ENCODE results near the gene AKR7A2.
"Not testable (repeated sequence)": the region's sequence is repeated elsewhere in the genome, so short reads cannot be mapped to it uniquely, and the experiment has no call there.

The AKR7A2 gene

DNA sequence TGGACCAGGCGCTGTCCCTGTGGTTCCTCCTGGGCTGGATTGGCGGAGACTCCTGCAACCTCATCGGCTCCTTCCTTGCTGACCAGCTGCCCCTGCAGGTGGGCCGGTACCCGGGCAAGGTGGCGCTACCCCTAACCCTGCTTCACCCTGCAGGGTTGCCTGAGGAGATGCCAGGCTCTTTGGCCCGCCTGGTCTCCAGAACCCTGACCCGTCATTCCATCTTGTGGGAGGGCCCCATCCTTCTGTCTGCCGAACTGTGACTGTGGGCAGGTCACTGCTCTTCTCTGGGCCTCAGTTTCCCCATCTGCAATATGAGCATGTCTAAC lies 12.7 kb upstream of the AKR7A2 start:
- no peak for DNase-seq

- no peak for DNase-seq
These were observed 12.2 kb upstream of the AKR7A2 start for GRCh38 chr1:19323987-19324664.

- DNase-seq = no peak
These were observed 10.5 kb upstream of the AKR7A2 start for GRCh38 chr1:19322481-19322880.

GRCh38 chr1:19321071-19321470 lies 9.1 kb upstream of the AKR7A2 start:
- DNase-seq = no peak

- DNase-seq = no peak
These were observed 7.3 kb upstream of the AKR7A2 start for GRCh38 chr1:19319196-19319595.

DNA sequence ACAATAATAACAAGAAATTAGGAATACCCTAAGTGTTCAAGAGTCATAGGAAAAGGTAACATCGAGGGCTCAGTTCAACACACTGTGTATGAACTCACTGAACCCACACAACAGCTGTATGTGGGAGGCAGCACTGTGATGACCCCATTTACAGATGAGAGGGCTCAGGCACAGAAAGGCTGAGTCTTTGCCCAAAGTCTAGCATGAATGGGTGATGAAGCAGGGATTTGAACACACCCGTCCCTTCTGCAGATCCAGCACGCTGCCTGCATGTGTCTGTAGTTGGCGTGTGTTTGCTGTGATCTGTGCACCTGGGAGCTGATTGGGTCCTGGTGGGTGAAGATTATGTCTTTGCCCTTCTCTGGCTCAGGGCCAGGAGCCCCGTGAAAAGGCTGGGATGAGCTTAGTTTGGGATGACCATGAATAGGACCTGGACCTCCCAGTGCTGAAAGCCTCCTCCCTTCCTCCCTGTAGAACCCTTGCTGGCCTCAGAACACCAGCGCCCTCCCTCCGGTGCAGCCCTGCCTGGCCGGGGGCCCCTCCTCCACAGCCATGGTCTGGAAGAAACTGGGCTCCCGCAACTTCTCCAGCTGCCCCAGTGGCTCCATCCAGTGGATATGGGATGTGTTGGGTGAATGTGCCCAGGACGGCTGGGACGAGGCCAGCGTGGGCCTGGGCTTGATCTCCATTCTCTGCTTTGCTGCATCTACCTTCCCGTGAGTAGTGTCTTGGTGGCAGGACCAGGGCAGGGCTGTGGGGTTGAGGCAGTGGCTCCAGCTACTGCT lies 5.4 kb upstream of the AKR7A2 start:
- DNase-seq = no peak

DNA sequence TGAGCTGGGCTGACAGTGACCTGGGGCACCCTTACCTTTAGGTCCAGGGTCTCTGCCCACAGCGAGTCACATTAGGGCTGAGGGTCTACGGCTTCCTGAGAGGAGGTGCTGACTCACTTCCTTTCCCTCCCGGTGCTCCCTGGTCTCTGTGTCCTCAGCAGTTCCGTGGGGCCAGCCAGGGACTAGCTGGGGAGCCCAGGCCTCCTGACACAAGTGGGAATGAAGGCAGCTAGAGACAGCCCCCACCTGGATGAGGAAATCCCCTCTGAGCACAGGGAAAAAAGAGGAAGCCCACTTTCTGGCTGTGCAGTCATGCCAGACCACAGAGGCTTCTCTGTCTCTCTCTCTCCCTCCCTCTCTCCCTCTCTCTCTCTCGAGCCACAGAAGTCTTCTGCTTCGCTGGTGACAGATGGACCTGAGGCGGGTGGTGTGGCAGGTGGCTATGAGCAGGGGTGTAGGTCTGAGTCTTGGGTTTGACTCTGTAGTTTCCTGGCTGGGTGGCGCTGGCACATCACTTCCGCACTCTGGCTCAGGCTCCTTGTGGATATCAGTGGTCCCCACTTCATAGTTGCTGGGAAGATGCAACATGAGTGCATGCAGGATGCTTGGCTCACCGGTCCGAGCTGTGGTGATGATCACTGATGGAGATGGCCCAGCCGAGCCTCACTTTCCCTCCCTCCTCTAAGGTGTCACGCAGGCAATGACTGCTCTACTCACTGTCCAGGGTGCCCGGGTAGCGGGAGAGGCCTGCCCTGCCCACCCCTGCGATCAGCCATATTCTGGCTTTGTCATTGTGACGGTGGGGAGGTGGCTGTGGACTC lies 3.6 kb upstream of the AKR7A2 start:
- no peak for DNase-seq

- no peak for DNase-seq
These were observed 2.3 kb upstream of the AKR7A2 start for GRCh38 chr1:19313961-19314882.

- no peak for DNase-seq
These were observed 1.7 kb upstream of the AKR7A2 start for GRCh38 chr1:19313636-19313959.

DNA sequence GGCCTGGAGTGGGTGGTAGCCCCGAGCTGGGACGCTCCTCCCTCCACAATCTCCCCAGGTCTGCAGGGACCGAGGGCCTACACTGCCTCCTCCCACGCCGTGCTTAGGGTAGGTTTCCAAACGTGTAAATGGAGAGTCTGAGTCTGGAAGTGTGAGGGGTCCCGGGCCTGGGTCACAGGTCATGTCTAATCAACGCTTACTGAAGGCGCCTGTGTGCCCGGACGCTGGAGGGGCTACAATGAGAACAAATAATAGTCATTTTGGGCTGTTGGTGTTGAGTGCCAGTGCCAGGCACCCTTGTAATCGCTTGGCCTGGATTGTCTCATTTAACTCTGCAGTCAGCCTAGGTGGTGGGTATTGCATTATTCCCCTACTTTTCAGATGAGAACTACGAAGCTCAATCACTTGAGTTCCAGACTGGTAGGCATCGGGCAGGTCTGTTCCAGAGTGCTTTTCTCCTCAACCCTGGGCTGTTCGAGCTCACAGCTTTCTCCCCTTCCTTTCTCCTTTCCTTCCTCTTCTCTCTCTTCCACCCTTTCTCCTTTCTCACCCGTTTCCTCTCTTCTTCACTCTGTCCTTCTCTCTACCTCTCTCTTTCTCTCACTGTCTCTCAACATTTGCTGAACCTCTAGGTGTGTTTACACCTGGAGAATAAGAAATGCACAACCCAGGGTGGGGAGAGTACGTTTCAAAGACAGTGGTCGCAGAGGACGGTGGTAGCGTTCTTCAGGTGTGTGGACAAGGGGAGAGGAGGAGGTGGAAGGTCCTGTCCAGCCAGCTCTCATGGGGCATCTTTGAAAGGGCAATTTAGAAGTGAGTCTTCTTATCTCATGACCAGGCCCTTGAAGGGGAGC lies 1.1 kb upstream of the AKR7A2 start:
- peak; percentile 15 for DNase-seq

- DNase-seq = peak; percentile 45
These were observed 427 bp downstream of the AKR7A2 start for GRCh38 chr1:19311503-19311930.

GRCh38 chr1:19310720-19311502 lies 1.0 kb downstream of the AKR7A2 start:
- peak; percentile 45 for DNase-seq

- DNase-seq = no peak
These were observed 1.9 kb downstream of the AKR7A2 start for GRCh38 chr1:19310061-19310460.

- no peak for DNase-seq
These were observed 2.7 kb downstream of the AKR7A2 start for GRCh38 chr1:19309123-19309813.

DNA sequence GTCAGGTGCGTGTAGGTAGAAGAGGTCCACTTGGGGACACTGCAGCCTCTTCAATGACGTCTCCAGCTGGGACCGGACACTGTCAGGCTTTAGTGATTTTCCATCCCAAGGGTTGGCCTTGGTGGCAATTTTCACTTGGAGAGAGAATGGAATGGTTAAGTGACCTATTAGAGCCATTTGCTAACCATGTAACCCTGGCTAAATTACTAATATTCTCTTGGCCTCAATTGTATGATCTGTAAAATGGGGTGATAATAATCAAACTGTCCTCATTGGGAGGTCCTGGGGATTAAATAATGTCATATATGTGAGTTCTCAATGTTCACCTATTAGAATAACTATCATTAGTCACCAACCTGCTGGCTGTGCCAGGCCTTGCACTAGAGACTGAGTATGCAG lies 3.4 kb downstream of the AKR7A2 start:
- DNase-seq = no peak

- no peak for DNase-seq
These were observed 4.0 kb downstream of the AKR7A2 start for GRCh38 chr1:19307794-19308508.

- no peak for DNase-seq
These were observed 5.0 kb downstream of the AKR7A2 start for GRCh38 chr1:19306941-19307340.

DNA sequence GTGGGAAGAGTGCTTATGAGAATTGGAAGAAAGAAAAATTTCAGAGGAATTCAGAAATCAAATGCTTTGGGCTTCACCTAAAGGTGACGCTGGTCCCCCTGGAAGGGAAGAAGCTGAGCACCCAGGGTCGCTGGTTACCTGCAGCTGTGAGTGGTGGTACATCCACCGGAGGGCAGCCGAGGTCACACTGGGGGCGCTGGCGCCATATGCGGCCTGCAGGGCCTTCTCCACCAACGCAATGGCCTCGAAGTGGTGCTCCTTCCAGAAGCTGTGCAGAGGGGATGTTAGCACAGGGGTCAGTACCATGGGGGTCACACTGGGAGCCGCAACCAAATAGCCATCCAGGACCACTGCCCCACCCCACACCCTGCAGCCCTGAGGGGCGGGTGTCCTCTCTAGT lies 6.1 kb downstream of the AKR7A2 start:
- DNase-seq = no peak

DNA sequence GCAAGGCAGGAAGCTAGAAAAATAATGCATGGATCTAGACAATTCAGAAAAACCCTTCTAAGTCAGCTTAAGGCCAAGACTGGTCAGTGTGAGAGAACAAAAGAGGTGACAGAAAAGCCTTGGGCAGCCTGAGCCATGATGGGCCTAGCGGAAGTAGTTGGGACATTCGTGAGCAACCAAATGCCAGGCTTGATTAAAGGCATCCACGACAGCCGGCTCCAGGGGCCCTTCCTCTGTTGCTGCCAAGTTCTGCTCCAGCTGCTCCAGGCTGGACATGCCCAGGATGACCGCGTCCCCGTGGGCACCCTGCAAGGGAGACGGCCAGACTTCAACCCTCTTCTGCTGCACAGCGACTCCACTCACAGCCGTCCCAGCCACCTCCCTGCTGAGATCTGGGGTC lies 7.9 kb downstream of the AKR7A2 start:
- not testable (repeated sequence) for DNase-seq

- no peak for DNase-seq
These were observed 11.7 kb downstream of the AKR7A2 start for GRCh38 chr1:19300211-19300610.
